ENCODE measurements around the gene METTL1.

Gene METTL1

DNA sequence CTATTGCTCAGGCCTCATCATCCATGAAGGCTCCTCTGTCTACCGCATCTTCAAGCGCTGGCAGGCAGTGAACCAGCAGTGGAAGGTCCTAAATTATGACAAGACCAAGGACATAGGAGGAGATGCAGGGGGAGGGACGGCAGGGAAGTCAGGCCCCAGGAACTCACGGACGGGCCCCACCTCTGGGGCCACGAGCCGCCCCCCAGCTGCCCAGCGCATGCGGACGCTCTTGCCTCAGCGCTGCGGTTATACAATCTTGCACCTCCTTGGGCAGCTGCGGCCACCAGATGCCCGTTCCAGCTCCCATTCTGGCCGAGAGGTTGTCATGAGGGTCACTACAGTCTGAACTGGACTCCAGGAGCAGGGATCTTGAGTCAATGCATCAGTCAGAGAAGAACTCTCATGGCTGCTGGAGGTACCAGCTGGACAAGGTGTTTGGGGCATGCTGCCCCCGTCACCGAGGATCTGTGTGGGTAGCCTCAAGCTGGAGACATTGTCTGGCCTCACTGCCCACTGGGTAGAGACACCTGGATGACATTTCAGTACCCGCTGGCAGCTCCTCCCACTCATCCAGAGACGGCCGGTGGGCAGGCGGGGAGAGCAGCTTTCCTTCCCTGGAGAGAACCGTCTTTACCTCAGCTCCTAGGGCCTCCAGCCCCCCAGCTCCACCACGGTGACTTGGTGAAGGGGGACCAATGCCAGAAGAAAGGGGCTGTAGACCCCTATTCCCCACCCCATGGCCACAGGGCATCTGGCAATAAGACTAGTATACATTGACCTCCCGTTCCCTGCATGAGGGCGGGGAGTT lies 13.1 kb downstream of the METTL1 start:
- H3K27ac ChIP-seq = no peak overlapping the region
- H3K4me3 ChIP-seq = no peak overlapping the region

DNA sequence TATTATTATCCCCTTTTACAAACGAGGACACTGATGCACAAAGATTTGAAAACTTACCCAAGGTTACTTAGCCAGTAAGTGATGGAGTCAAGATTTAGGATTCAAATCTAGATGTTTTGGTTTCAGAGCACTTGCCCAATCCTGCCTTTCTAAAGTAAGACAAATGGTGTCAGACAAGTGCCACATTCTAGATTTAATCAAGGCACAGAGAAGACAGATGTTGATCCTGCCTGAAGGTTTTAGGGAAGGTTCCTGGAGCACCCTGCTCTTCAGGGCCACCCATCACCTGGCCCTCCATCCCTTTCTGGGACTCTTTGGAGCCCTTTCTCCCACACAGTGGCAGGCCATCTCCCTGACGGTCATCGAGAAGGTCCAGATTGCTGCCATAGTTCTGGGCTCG lies 14.1 kb downstream of the METTL1 start:
- Histone ChIP-seq H3K4me3 (no peak overlapping the region), H3K27ac (no peak overlapping the region)

DNA sequence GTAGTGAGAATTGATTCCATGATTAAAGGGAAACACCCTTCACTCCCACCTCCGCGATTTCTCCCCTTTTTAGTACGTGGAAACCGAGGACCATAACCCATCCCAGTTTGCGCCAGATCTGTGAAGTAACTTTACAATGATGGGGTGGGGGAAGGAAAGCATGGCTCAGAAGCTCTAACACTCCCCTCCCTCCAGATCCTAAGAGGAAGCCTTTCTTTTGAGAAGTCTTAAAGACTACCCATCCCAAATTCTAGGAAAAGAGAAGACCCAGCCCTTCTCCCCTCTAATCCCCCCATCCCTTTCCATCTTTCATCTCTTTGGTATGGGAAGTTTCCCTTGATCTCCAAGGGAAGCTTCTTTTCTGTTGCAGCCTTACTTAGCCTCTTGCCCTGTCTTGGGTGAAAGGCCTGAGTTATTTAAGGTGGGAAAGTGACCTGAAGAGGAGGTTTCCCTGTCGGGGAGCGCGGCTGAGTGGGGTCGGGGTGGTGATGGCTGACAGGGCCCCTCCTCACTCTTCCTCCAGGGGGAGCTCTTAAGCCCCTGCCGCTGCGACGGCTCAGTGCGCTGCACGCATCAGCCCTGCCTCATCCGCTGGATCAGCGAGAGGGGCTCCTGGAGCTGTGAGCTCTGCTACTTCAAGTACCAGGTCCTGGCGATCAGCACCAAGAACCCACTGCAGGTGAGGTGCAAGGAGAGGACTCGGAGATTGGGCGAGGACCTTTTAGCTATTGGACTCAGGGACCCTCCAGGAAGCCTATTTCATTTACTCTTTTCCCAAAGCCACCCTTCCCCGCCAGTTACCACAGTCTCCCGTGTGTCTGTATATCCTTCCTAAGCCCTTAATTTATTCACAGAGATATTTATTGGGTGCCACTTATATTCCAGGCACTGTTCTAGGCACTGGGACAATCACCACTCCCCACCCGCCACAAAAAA lies 15.2 kb downstream of the METTL1 start:
- H3K4me3 ChIP-seq = peak overlapping the region in 6 of 7 experiments; percentile 51 to 89 (median 74)
- peak overlapping the region in 9 of 21 experiments; percentile 38 to 85 (median 83) for H3K27ac ChIP-seq

DNA sequence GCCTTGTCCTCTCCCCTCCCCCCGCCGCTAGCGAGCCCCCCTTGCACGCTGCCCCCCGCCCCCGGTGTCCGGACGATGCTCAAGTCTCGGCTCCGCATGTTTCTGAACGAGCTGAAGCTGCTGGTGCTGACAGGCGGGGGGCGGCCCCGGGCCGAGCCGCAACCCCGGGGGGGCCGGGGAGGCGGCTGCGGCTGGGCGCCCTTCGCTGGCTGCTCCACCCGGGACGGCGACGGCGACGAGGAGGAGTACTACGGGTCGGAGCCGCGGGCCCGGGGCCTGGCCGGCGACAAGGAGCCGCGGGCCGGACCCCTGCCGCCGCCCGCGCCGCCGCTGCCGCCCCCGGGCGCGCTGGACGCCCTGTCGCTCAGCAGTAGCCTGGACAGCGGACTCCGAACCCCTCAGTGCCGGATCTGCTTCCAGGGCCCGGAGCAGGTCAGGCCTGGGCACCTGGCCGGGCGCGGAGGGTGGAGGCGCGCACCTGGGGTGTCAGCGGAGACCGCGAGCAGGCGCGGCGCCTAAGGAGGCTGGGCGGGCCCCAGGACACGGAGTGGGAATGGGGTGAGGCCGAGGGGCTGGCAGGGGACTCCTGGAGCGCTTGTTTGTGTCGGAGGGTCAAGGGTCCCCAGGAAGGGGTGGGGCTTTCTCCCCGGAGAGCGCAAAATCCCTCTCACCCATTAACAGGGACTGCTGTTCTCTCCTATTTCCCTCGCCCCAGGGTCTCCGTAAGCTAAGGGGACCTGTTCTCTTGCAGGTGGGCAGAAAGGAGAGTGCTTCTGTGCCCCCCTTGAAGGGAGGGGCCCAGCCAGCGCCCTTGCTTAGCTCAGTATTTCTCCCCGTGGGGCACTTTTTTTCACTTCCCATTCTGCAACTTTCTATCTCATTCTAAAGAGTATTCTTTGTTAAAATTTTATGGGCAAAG lies 16.2 kb downstream of the METTL1 start:
- Histone ChIP-seq H3K4me3 (peak overlapping the region; percentile 51 to 89 (median 66)), H3K27ac (peak overlapping the region in 19 of 21 experiments; percentile 35 to 91 (median 76))

DNA sequence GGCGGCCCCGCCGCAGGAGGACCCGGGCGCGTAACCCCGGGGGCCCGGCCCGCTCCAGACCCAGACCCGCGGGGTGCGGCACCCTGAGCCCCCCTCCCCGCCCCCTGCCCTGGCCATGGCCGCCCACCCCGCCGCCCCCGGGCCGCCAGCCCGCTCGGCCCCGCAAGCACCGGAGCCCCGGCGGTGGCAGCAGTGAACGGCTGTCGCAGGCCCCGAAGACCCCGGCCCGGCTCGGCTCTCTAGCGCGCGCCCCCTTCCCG lies 16.8 kb downstream of the METTL1 start:
- Histone ChIP-seq H3K4me3 (peak overlapping the region; percentile 51 to 89 (median 66)), H3K27ac (peak overlapping the region in 19 of 21 experiments; percentile 35 to 91 (median 76))

DNA sequence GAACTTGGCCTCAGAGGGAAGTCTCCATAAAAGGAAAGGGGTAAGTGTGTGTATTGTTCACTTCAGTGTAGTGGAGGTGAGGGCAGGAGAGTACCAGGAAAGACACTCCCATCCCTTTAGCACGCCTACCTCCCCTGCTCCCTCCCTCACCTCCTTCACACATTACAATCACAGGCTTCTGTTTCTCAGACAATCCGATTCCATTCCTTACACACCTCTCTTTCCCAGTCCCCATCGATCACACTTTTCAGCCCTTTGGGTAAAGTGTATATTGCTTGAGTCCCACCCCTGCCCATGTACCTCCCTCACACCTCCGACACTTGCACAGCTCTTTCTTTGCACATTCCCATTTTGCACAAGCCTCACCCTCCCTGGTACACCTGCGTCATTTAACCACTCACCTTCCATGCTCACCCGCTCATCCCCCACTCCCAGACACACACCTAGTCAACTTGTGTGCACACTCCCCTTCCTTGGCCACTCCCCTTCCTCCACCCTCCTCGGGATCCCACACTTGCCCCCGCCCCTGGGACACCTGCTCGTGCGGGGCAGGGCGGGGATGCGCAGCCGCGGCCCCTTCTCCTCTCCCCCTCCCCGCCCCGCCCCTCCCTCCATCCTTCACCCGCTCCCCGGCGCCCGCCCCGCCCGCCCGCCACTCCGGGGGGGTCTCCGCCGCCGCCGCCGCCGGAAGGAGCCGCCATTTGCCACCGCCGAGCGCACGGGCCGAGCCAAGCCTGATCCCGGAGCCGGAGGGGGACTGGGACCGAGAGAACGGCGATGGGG lies 17.3 kb downstream of the METTL1 start, which contains the start of gene MARCHF9:
MARCHF9 (plus strand) TSS at position 693 of the 783 bp plus-strand sequence. CDS start 426 bp downstream, outside the sequence.
- H3K4me3 ChIP-seq = peak within 1 kb of the TSS; percentile 51 to 89 (median 66)

DNA sequence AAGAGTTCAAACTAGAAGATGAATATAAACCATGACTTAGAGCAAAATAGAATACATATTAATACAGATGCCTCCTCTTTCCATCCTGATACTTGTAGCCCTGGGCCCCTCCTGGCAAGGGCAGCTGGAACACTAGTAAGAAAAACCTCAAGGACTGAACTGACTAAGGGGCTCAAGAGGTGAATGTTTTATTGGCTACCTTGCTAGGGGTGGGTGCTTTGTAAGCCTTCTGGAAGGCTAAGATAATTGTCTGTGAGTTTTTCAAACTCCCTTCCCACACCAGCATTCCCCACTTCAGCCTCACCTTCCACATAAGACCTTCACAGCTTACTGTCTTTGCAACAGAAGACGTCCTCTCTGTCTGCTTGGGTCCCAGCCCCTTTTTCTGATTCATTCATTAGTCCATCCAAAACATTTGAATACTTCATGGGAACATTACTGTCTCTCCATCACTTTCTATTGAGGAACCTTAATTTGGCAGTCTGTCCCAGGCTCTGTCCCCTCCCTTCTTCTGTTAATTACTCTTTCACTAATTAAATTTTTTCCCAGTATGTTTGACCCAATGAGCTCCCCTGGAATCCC lies 18.1 kb downstream of the METTL1 start:
- H3K27ac ChIP-seq = peak overlapping the region in 8 of 21 experiments; percentile 13 to 86 (median 83)

More for the DNA sequence above, 17.3 kb downstream of the METTL1 start, which contains the start of gene MARCHF9:
- peak within 1 kb of the TSS in 19 of 21 experiments; percentile 35 to 91 (median 76) for H3K27ac ChIP-seq

DNA sequence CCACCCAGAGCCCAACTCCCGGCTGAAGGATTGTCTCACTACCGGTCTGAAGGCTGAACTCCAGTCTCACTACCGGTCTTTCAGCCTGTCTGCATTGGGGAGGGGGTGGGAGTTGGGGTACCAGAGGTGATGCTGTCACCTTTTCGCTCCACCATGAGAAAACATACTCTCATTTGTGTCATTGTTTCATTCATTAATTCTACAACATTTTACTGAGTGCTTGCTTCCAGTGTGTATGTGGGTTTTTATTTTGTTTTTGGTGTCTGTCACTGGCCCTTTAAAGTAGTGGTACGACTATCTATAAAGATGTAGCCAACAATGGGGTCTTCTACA lies 19.3 kb downstream of the METTL1 start:
- H3K4me3 ChIP-seq = peak overlapping the region in 4 of 7 experiments; percentile 17 to 76 (median 74)
- H3K27ac ChIP-seq = peak overlapping the region in 17 of 21 experiments; percentile 8 to 92 (median 52)

More for the DNA sequence above, 18.1 kb downstream of the METTL1 start:
- H3K4me3 ChIP-seq = no peak overlapping the region

DNA sequence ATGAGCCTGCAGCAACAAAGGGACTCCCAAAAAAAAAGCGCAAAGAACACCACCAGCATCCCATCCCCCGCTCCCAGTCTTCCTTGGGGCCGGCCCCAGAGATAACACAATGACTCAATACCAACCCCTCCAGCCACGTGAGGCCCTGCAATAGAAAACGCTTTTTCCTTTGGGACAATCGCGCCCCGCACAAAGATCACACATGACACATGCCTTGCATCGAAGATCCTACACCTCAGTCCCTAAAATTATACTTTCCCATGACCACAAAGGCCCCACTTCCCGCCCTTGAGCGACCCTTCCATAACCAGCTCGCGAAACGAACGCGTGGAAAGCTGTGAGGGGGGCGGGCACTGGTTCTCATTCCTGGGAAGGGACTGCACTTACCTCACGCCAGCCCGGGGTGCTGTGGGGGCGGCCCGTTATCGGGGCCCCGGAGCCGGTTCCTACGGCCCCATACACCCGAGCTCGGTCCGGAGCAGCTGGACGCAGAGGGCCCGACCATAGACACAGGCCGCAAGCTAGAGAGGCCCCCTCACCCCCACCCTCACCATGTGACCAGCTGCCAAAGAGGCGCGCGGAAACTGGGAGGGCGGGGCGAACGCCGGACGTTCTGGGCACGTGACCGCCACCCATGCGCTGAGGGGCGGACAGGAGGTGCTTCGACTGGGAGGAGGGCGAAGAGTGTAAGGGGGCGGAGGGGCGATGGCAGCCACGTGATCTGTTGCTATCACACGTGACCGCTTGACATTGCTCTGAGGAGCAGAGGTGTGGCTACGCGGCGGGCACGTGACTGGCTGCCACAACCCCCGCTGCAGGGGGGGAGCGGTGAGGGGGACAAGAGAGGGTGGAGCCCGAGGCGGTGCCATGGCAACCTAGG lies 19.9 kb downstream of the METTL1 start, which contains the start of gene CDK4:
CDK4 (minus strand) TSS at position 523 of the 880 bp plus-strand sequence. CDS start 593 bp downstream, outside the sequence.
- H3K4me3 ChIP-seq = peak within 1 kb of the TSS; percentile 36 to 83 (median 74)
- peak within 1 kb of the TSS in 20 of 21 experiments; percentile 70 to 93 (median 88) for H3K27ac ChIP-seq

DNA sequence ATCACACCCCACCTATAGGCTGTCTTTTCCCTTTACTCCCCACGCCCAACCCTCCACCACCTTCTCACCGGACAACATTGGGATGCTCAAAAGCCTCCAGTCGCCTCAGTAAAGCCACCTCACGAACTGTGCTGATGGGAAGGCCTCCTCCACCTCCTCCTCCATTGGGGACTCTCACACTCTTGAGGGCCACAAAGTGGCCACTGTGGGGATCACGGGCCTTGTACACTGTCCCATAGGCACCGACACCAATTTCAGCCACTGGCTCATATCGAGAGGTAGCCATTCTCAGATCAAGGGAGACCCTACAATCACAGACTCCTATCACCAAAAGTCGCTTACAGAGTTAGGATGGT lies 20.5 kb downstream of the METTL1 start:
- Histone ChIP-seq H3K27ac (peak overlapping the region in 19 of 21 experiments; percentile 70 to 92 (median 87)), H3K4me3 (peak overlapping the region; percentile 36 to 83 (median 74))

DNA sequence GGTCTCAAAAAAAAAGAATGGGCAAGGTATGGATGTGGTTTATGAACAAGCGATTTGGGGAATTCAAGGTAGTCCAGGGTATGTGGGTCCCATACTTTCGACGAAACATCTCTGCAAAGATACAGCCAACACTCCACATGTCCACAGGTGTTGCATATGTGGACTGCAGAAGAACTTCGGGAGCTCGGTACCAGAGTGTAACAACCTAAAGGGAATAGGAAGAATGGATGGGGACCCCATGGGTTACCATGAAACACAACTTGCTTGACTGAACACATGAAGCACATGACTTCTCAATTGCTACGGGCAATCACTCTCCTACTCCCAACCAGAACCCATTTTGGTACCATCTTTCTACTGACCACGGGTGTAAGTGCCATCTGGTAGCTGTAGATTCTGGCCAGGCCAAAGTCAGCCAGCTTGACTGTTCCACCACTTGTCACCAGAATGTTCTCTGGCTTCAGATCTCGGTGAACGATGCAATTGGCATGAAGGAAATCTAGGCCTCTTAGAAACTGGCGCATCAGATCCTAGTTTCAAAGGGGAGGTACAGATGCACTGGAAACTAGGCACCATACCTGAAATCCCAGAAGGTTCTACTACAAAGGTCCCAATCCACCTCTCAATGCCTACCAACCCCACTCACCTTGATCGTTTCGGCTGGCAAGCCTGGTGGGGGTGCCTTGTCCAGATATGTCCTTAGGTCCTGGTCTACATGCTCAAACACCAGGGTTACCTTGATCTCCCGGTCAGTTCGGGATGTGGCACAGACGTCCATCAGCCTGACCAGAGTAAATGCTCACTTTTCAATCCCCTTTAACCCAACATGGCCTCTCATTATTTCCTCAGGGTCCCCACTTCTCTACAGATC lies 21.1 kb downstream of the METTL1 start:
- Histone ChIP-seq H3K4me3 (peak overlapping the region; percentile 36 to 83 (median 74)), H3K27ac (peak overlapping the region in 15 of 21 experiments; percentile 70 to 92 (median 89))

DNA sequence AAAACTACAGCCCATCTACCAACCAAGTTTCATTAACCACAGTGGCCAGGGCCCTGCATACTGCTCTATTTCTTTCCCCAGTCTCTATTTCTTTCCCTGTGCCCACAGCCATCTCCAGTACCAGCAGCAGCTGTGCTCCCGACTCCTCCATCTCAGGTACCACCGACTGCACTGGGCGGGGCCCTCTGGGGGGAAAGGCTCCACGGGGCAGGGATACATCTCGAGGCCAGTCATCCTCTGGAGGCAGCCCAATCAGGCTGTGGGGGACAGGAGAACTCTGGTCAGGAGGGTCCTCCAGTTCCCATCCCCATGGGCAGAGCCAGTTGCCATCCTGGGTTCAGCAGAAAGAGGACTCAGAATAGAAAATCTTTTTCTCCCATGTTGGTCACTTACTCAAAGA lies 22.8 kb downstream of the METTL1 start:
- Histone ChIP-seq H3K4me3 (no peak overlapping the region), H3K27ac (no peak overlapping the region)

DNA sequence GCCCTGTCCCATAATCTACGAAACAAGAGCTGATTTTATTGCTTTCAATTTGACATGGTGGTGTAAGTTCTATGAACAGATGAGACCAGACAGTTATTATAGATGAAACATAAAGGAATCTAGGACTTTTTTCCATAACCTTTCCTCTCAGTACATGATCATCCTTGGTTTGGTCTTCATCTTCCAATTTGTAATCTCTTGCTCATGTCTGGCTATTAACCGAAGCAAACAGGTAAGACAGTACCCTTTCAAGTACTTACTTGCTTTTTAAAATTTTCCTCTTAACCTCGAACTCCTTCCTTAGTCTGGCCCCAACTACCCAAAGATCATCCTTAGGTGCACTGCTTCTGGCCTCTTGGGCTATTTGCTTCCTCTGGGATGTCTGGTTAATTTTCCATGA lies 25.9 kb downstream of the METTL1 start:
- H3K4me3 ChIP-seq = peak overlapping the region in 3 of 7 experiments; percentile 60 to 85 (median 73)
- H3K27ac ChIP-seq = peak overlapping the region in 9 of 21 experiments; percentile 96 to 99 (median 98)

DNA sequence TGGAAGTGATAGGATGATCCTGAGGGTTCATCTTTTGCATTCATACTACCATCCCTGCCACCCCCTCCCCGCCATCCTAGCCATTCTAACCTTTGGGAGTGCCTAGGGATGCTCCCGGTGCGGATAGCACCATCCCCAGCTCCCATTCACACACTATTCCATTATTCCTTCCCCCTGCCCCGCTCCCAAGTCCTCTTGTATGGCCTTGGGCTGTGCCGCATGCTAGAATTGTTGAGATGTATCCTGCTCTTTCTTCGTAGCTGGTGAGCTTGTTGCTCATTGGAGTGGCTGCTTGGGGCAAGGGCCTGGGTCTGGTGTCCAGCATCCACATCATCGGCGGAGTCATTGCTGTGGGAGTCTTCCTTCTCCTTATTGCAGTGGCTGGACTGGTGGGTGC lies 26.4 kb downstream of the METTL1 start:
- peak overlapping the region in 20 of 21 experiments; percentile 91 to 99 (median 98) for H3K27ac ChIP-seq
- peak overlapping the region; percentile 60 to 85 (median 64) for H3K4me3 ChIP-seq

DNA sequence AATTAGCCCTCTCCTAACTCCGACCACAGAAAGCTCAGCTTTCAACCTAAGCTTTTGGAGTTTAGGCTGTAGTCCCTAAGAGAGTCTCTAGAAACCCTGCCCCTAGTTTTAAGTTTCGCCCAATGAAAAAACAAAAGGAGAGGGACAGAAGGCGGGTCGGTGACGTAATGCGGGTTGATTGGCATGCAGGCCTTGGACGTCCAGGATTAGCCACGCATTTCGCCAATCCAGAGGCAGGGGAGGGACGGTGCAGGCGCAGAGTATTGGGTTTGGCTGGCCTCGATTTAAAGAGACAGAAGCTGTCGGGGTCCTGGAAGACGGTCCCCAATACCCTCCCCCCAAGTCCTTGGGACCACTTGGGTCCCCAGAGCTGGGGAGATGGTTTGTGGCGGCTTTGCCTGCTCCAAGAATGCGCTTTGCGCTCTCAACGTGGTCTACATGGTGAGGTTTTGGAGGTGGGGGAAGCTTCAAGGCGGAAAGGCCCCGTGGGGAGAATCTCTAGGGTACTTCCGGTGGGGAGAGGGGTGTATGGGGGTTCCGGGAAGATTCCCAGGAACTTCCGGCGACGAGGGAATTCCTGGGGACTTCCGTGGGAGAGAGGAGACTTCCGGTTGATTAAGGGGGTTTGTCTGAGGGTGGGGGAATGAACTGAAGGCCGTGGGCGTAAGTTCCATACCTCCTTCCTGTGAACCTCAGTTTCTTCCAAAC lies 27.0 kb downstream of the METTL1 start, which contains the start of gene TSPAN31:
TSPAN31 (plus strand) TSS at position 263 of the 708 bp plus-strand sequence; CDS start at position 379, 116 bp downstream.
- Histone ChIP-seq H3K27ac (peak within 1 kb of the TSS; percentile 74 to 99 (median 97)), H3K4me3 (peak within 1 kb of the TSS; percentile 60 to 85 (median 64))

All from skin epidermis (tissue), 12 donors.